HL-60 (cell line): Measurements from ENCODE around the gene HERPUD2.

ENCODE experiments used
- DNase-seq, 2 experiments: peaks; one replicate each; pipeline ENCODE4 v3.0.0-alpha.2; 2010 to 2020; ENCODE audit warnings: low read depth in 1 of 2, low spot score in 1 of 2
- H3K27ac ChIP-seq: fragments of 250-450 bp; sonication (Bioruptor Pico); replicated peaks from 2 replicates; pipeline ENCODE4 v1.5.1; 2020; ENCODE audit warnings: mild to moderate bottlenecking, moderate library complexity
- H3K27me3 ChIP-seq: fragments of 250-450 bp; sonication (Bioruptor Pico); 2 replicates; pipeline ENCODE4 v1.5.1; 2021; ENCODE audit warnings: mild to moderate bottlenecking, moderate library complexity; ENCODE audit not compliant: insufficient read depth, poor library complexity, severe bottlenecking
- H3K4me3 ChIP-seq: replicated peaks from 2 replicates; pipeline ENCODE4 v1.5.1; 2011; ENCODE audit warnings: mild to moderate bottlenecking, control low read depth, low read length; ENCODE audit not compliant: insufficient read depth
- CTCF ChIP-seq: IDR thresholded peaks from one replicate; pipeline ENCODE4 v1.5.1; 2011; ENCODE audit warnings: low read length, control low read depth, inconsistent platforms; ENCODE audit not compliant: insufficient read depth
- GABPA ChIP-seq: IDR thresholded peaks from 2 replicates; pipeline ENCODE4 v1.6.1; 2012; ENCODE audit warnings: low read depth
- POLR2AphosphoS5 ChIP-seq: IDR thresholded peaks from 2 replicates; pipeline ENCODE4 v1.6.1; 2012; ENCODE audit warnings: low read depth
- REST ChIP-seq: IDR thresholded peaks from 2 replicates; pipeline ENCODE4 v1.6.1; 2012; ENCODE audit warnings: low read depth; ENCODE audit not compliant: insufficient replicate concordance
- SPI1 ChIP-seq: IDR thresholded peaks from 2 replicates; pipeline ENCODE4 v1.6.1; 2012; ENCODE audit warnings: low read depth, mild to moderate bottlenecking, borderline replicate concordance

HERPUD2 gene

GRCh38 chr7:35716038-35716803, 21.3 kb upstream of the HERPUD2 start:
- TF ChIP-seq GABPA: no peak
- no peak for TF ChIP-seq POLR2AphosphoS5
- TF ChIP-seq SPI1: no peak
- TF ChIP-seq REST: no peak
- no peak for TF ChIP-seq CTCF
- Histone ChIP-seq H3K4me3 (no peak overlapping the region), H3K27ac (no peak overlapping the region), H3K27me3 (no peaks in the 10 kb centered on the region)
- DNase-seq: no peak

GRCh38 chr7:35714862-35715261, 19.9 kb upstream of the HERPUD2 start:
- Histone ChIP-seq H3K4me3 (no peak overlapping the region), H3K27me3 (no peaks in the 10 kb centered on the region), H3K27ac (no peak overlapping the region)
- no peak for DNase-seq
- TF ChIP-seq GABPA (no peak), SPI1 (no peak), REST (no peak), POLR2AphosphoS5 (no peak), CTCF (no peak)

GRCh38 chr7:35714407-35714806, 19.5 kb upstream of the HERPUD2 start:
- DNase-seq: no peak
- no peaks in the 10 kb centered on the region for H3K27me3 ChIP-seq
- H3K4me3 ChIP-seq: no peak overlapping the region
- TF ChIP-seq REST (no peak), POLR2AphosphoS5 (no peak), SPI1 (no peak)
- no peak overlapping the region for H3K27ac ChIP-seq
